ENCODE measurements around the gene KAZALD1.
"Not testable (repeated sequence)": the region's sequence is repeated elsewhere in the genome, so short reads cannot be mapped to it uniquely, and the experiment has no call there.

The KAZALD1 gene

GRCh38 chr10:101031128-101031795, 30.5 kb upstream of the KAZALD1 start, which contains the start of the genes PDZD7 and SFXN3:
TSS of gene PDZD7 (minus strand) at chr10:101031129. CDS start at chr10:101030219, 910 bp downstream.
TSS of gene SFXN3 (plus strand) at chr10:101031234. CDS start at chr10:101034695, 3,461 bp downstream.
- no peak for TF ChIP-seq CTCF (IDR thresholded peaks at IDR 0.05; ENCODE audit: insufficient read depth, low read depth, low read length, missing control alignments)
- H3K4me3 ChIP-seq (ENCODE audit: low read depth, low read length), result peak within 1 kb of the TSS; percentile 56
- peak; percentile 97 for DNase-seq (ENCODE audit: low read depth)

GRCh38 chr10:101031796-101032636, 29.8 kb upstream of the KAZALD1 start:
- TF ChIP-seq CTCF (IDR thresholded peaks at IDR 0.05; ENCODE audit: insufficient read depth, low read depth, low read length, missing control alignments), result no peak
- peak; percentile 45 for DNase-seq (ENCODE audit: low read depth)
- peak overlapping the region; percentile 56 for H3K4me3 ChIP-seq (ENCODE audit: low read depth, low read length)

GRCh38 chr10:101032637-101033224, 29.1 kb upstream of the KAZALD1 start:
- no peak for DNase-seq (ENCODE audit: low read depth)
- no peak for TF ChIP-seq CTCF (IDR thresholded peaks at IDR 0.05; ENCODE audit: insufficient read depth, low read depth, low read length, missing control alignments)
- no peak overlapping the region; the same call in 1 of the 2 replicates for H3K4me3 ChIP-seq (ENCODE audit: low read depth, low read length)

GRCh38 chr10:101033276-101033675, 28.5 kb upstream of the KAZALD1 start:
- no peak overlapping the region for H3K4me3 ChIP-seq (ENCODE audit: low read depth, low read length)
- DNase-seq (ENCODE audit: low read depth), result no peak
- no peak for TF ChIP-seq CTCF (IDR thresholded peaks at IDR 0.05; ENCODE audit: insufficient read depth, low read depth, low read length, missing control alignments)

GRCh38 chr10:101034404-101034803, 27.4 kb upstream of the KAZALD1 start:
- DNase-seq (ENCODE audit: low read depth); H3K4me3 ChIP-seq (ENCODE audit: low read depth, low read length): not testable (repeated sequence)

- no peak for TF ChIP-seq CTCF (IDR thresholded peaks at IDR 0.05; ENCODE audit: insufficient read depth, low read depth, low read length, missing control alignments)
- H3K4me3 ChIP-seq (ENCODE audit: low read depth, low read length), result no peak overlapping the region
- no peak for DNase-seq (ENCODE audit: low read depth)
Measured at GRCh38 chr10:101035314-101035713, 26.5 kb upstream of the KAZALD1 start.

All from GM12865 (cell line).